GM12878 (cell line): ENCODE measurements around the gene BEST1. TPM values are rescaled to one million over a fixed set of nuclear protein-coding genes. Genes with fewer than 3 reads are reported as not detected.

Experiments
- ATAC-seq: fragments of 200-7000 bp; cut with Tn5 transposase; 3 replicates; pipeline ENCODE4 v1.9.1; 2020; ENCODE audit warnings: mild to moderate bottlenecking, moderate library complexity
- BruUV-seq: library from RNA; stranded (reverse); fragments of 400-500 nt; replicated peaks from 2 replicates; lab custom pipeline; 2021; lab: Mats Ljungman, UMichigan
- CTCF ChIA-PET: fragments of 300-600 bp; sonication (Branson Sonifier 250); formaldehyde crosslinking; extraction: SDS; loops from one replicate; lab custom pipeline; 2021; ENCODE audit warnings: inconsistent platforms; lab: Yijun Ruan, JAX
- POLR2A ChIA-PET: fragments of 350-600 bp; formaldehyde crosslinking; extraction: SDS; loops from one replicate; lab custom pipeline; 2021; ENCODE audit warnings: inconsistent platforms; lab: Charles Lee
- RAD21 ChIA-PET: fragments of 300-600 bp; sonication (Branson Sonifier 250); formaldehyde crosslinking; loops from one replicate; lab custom pipeline; 2023; ENCODE audit warnings: antibody characterized with exemption; ENCODE audit not compliant: unreplicated experiment; lab: Charles Lee
- SMC1A ChIA-PET: fragments of 300-600 bp; sonication (Branson Sonifier 250); formaldehyde crosslinking; loops from one replicate; lab custom pipeline; 2023; ENCODE audit not compliant: unreplicated experiment, uncharacterized antibody; lab: Charles Lee
- DNase-seq: peaks from one replicate; pipeline ENCODE4 v3.0.0-alpha.2; 2011; ENCODE audit warnings: low read depth, low spot score
- FAIRE-seq: peaks from 3 replicates; lab custom pipeline; 2011; peaks lifted over from hg19 to GRCh38; lab: Jason Lieb, UNC
- H2AFZ ChIP-seq: 2 replicates; pipeline ENCODE4 v1.6.0; 2011; ENCODE audit warnings: low read depth, low read length, control low read depth; ENCODE audit not compliant: control insufficient read depth
- H3K27ac ChIP-seq: 2 replicates; pipeline ENCODE4 v1.5.1; 2011; ENCODE audit warnings: control low read depth; ENCODE audit not compliant: control insufficient read depth, insufficient read depth
- H3K27me3 ChIP-seq, 2 experiments: replicated peaks in 1 of 2; 2 replicates each; pipeline versions ENCODE4 v1.6.0 to v1.6.1; 2011; ENCODE audit warnings: low read length in 1 of 2; ENCODE audit not compliant: control insufficient read depth in 2 of 2, insufficient read depth in 2 of 2
- H3K36me3 ChIP-seq, 2 experiments: 2 replicates each; pipeline ENCODE4 v1.5.1; 2011; ENCODE audit warnings: low read length in 1 of 2; ENCODE audit not compliant: control insufficient read depth in 2 of 2, insufficient read depth in 2 of 2
- H3K4me1 ChIP-seq: 2 replicates; pipeline ENCODE4 v1.6.1; 2011; ENCODE audit warnings: mild to moderate bottlenecking, low read length, moderate library complexity, mixed read lengths; ENCODE audit not compliant: control insufficient read depth, insufficient read depth
- H3K4me2 ChIP-seq: 2 replicates; pipeline ENCODE4 v1.6.0; 2011; ENCODE audit warnings: control low read depth; ENCODE audit not compliant: control insufficient read depth, insufficient read depth
- H3K4me3 ChIP-seq: fragments of 200-600 bp; sonication (generic); 2 replicates; pipeline ENCODE4 v1.5.1; 2016
- H3K79me2 ChIP-seq: 2 replicates; pipeline ENCODE4 v1.6.0; 2011; ENCODE audit warnings: low read length; ENCODE audit not compliant: control insufficient read depth, insufficient read depth
- H3K9ac ChIP-seq: 2 replicates; pipeline ENCODE4 v1.8.0; 2011; ENCODE audit warnings: low read length, control low read depth, mixed read lengths; ENCODE audit not compliant: control insufficient read depth, insufficient read depth
- H3K9me3 ChIP-seq: replicated peaks from 3 replicates; pipeline ENCODE4 v1.5.1; 2011; ENCODE audit warnings: mild to moderate bottlenecking, low read length; ENCODE audit not compliant: control insufficient read depth, insufficient read depth
- H4K20me1 ChIP-seq: 2 replicates; pipeline ENCODE4 v1.6.0; 2011; ENCODE audit not compliant: control insufficient read depth, insufficient read depth
- BHLHE40 ChIP-seq, 2 experiments: fragments of 450-650 bp in 1 of 2; IDR thresholded peaks; 2 replicates each; pipeline ENCODE4 v1.6.1; 2011 to 2017; ENCODE audit warnings: low read depth in 2 of 2, borderline replicate concordance in 1 of 2, improper control_type of control experiment in 1 of 2, low read length in 1 of 2, mild to moderate bottlenecking in 1 of 2
- CBFB ChIP-seq: IDR thresholded peaks from 2 replicates; pipeline ENCODE4 v1.6.1; 2016; ENCODE audit warnings: antibody characterized with exemption, low read depth
- CREM ChIP-seq: IDR thresholded peaks from 2 replicates; pipeline ENCODE4 v1.6.1; 2014; ENCODE audit warnings: antibody characterized with exemption, low read depth
- EZH2 ChIP-seq: IDR thresholded peaks from 2 replicates; pipeline ENCODE4 v1.6.1; 2012; ENCODE audit warnings: low read depth, mild to moderate bottlenecking, control low read depth, inconsistent platforms, low read length, borderline replicate concordance; ENCODE audit not compliant: control insufficient read depth
- NBN ChIP-seq: fragments of 450-650 bp; IDR thresholded peaks from 2 replicates; pipeline ENCODE4 v1.6.1; 2016
- SIN3A ChIP-seq: IDR thresholded peaks from 2 replicates; pipeline ENCODE4 v1.6.1; 2012; ENCODE audit warnings: low read depth, low read length, improper control_type of control experiment
- SUZ12 ChIP-seq: fragments of 200-600 bp; sonication (generic); IDR thresholded peaks from one replicate; pipeline ENCODE4 v1.6.1; 2018; ENCODE audit warnings: antibody characterized with exemption, mild to moderate bottlenecking; ENCODE audit not compliant: unreplicated experiment
- WGBS: methylation state at CpG from one replicate; pipeline ENCODE4 v1.1.6; 2016; ENCODE audit warnings: low lambda C conversion rate; ENCODE audit not compliant: insufficient replicate concordance, insufficient coverage; ENCODE audit errors: missing lambda C conversion rate; 5-methylcytosine and 5-hydroxymethylcytosine counted together
- in situ Hi-C: fragments of 300-500 bp; cut with MboI; formaldehyde crosslinking; loops from 9 replicates; pipeline ENCODE4 v1.14.3; 2018; ENCODE audit warnings: mixed read lengths
- intact Hi-C: fragments of 100-400 bp; cut with micrococcal nuclease; formaldehyde crosslinking; loops from one replicate; pipeline ENCODE4 v1.14.2; 2022; ENCODE audit not compliant: unreplicated experiment
- polyA plus RNA-seq, 11 experiments: library from polyadenylated mRNA; depleted of rRNA in 4 of 11; unstranded in 6 of 11; stranded (reverse) in 5 of 11; fragments of >200 nt; fragmentation: Nextera tagmentation in 4 of 11; fragmentation: Illumina TruSeq in 1 of 11; extraction: Ambion mirVana in 4 of 11; extraction: Trizol in 1 of 11; gene quantifications; 1 replicate in 1 of 11; 2 replicates in 10 of 11; pipeline versions ENCODE4 v1.2.1 to v1.2.3, GENCODE V29; 2011 to 2016; ENCODE audit warnings: inconsistent platforms in 2 of 11, missing spikeins in 2 of 11, low read depth in 1 of 11
- total RNA-seq, 4 experiments: library from RNA; depleted of rRNA in 3 of 4; stranded (reverse); fragments of >200 nt in 3 of 4; fragmentation: Illumina TruSeq in 1 of 4; extraction: Trizol in 1 of 4; gene quantifications; 2 replicates each; pipeline versions ENCODE4 v1.2.1 to v1.2.3, GENCODE V29; 2013 to 2021
- TF ChIP-seq, protein P1 (sequence below): IDR thresholded peaks from 2 replicates; pipeline ENCODE4 v1.6.1; 2011; ENCODE audit warnings: borderline replicate concordance, low read depth, mild to moderate bottlenecking, moderate library complexity, mixed read lengths, low read length; ENCODE audit not compliant: insufficient read depth; ENCODE audit errors: extremely low read length

BEST1 gene
- total and polyA plus RNA-seq, 10 of the 15 experiments (the other 5 are each of a cell fraction or from before 2014, with no cell fraction given): 0.03 to 3.4 (median 0.15) TPM; not detected in 1

GRCh38 chr11:61917334-61918109, 32.6 kb upstream of the BEST1 start, which contains the start of gene RAB3IL1:
TSS of gene RAB3IL1 (minus strand) at chr11:61917566. CDS start at chr11:61917367, 199 bp downstream.
- Histone ChIP-seq H3K36me3 (no peaks in the 10 kb centered on the region), H3K4me3 (no peak within 1 kb of the TSS), H3K4me1 (no peaks in the 10 kb centered on the region), H2AFZ (no peak within 1 kb of the TSS), H3K4me2 (no peak within 1 kb of the TSS), H3K9me3 (no peaks in the 10 kb centered on the region), H3K9ac (no peak within 1 kb of the TSS), H3K79me2 (no peaks in the 10 kb centered on the region), H3K27ac (no peak within 1 kb of the TSS), H4K20me1 (no peaks in the 10 kb centered on the region), H3K27me3 (peaks cover 6 to 9% of the 10 kb centered on the region in 2 experiments; a peak in 3 of 4 replicates)
- intact Hi-C loops (no loop called here), in situ Hi-C loops (no loop called here)
- no peak for FAIRE-seq
- POLR2A ChIA-PET: no interaction called here
- CTCF ChIA-PET: no interaction called here
- TF ChIP-seq BHLHE40 (IDR thresholded peaks at IDR 0.05; ENCODE audit: borderline replicate concordance in 1 of 2, low read depth in 2 of 2, low read length in 1 of 2) (peak in 1 of 2 experiments; percentile 63; a peak in 2 of 4 replicates), NBN (no peak), SUZ12 (peak; percentile 86), EZH2 (peak; percentile 26; the same call in 1 of the 2 replicates), CBFB (no peak), CREM (no peak), SIN3A (no peak)
- TF ChIP-seq, protein P1, sequence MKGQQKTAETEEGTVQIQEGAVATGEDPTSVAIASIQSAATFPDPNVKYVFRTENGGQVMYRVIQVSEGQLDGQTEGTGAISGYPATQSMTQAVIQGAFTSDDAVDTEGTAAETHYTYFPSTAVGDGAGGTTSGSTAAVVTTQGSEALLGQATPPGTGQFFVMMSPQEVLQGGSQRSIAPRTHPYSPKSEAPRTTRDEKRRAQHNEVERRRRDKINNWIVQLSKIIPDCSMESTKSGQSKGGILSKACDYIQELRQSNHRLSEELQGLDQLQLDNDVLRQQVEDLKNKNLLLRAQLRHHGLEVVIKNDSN: peak; percentile 72
- RAD21 ChIA-PET: no interaction called here
- DNase-seq: no peak
- no peak for ATAC-seq
- SMC1A ChIA-PET: no interaction called here
- WGBS: 6% methylated on average over 39 of the region's 74 CpGs
- no TSS peak for BruUV-seq
